DND-41 (cell line): ENCODE data around the gene TUBAL3.
"Not testable (repeated sequence)": the region's sequence is repeated elsewhere in the genome, so short reads cannot be mapped to it uniquely, and the experiment has no call there.

Experiments used
- ATAC-seq: fragments of 200-7000 bp; cut with Tn5 transposase; 3 replicates; pipeline ENCODE4 v1.9.1; 2021; ENCODE audit warnings: low read depth; ENCODE audit not compliant: insufficient read depth
- DNase-seq: peaks from one replicate; pipeline ENCODE4 v3.0.0-alpha.2; 2020
- H2AFZ ChIP-seq: 2 replicates; pipeline ENCODE4 v1.6.0; 2012; ENCODE audit warnings: low read depth, low read length
- H3K27ac ChIP-seq: 2 replicates; pipeline ENCODE4 v1.5.1; 2012; ENCODE audit warnings: low read length, inconsistent platforms
- H3K27me3 ChIP-seq: fragments of 200-600 bp; sonication (generic); 2 replicates; pipeline ENCODE4 v1.6.0; 2012; ENCODE audit warnings: low read length, mild to moderate bottlenecking, inconsistent platforms; ENCODE audit not compliant: insufficient read depth, poor library complexity
- H3K36me3 ChIP-seq: 2 replicates; pipeline ENCODE4 v1.5.1; 2012; ENCODE audit warnings: low read length, inconsistent platforms; ENCODE audit not compliant: insufficient read depth
- H3K4me1 ChIP-seq: 2 replicates; pipeline ENCODE4 v1.5.1; 2012; ENCODE audit warnings: mild to moderate bottlenecking, low read length; ENCODE audit not compliant: insufficient read depth
- H3K4me2 ChIP-seq: 2 replicates; pipeline ENCODE4 v1.6.0; 2012; ENCODE audit warnings: mild to moderate bottlenecking, moderate library complexity, low read length, inconsistent platforms; ENCODE audit not compliant: insufficient read depth
- H3K4me3 ChIP-seq, 2 experiments: fragments of 200-600 bp in 1 of 2; shearing (Covaris generic) in 1 of 2; 2 replicates each; pipeline ENCODE4 v1.5.1; 2012 to 2016; ENCODE audit warnings: inconsistent platforms in 2 of 2, low read length in 2 of 2, mild to moderate bottlenecking in 2 of 2, low read depth in 1 of 2, moderate library complexity in 1 of 2
- H3K79me2 ChIP-seq: 2 replicates; pipeline ENCODE4 v1.6.0; 2012; ENCODE audit warnings: low read length, inconsistent platforms; ENCODE audit not compliant: insufficient read depth
- H3K9ac ChIP-seq: 2 replicates; pipeline ENCODE4 v1.6.0; 2012; ENCODE audit warnings: low read depth, mild to moderate bottlenecking, inconsistent platforms, low read length, moderate library complexity
- H3K9me3 ChIP-seq: 2 replicates; pipeline ENCODE4 v1.5.1; 2012; ENCODE audit warnings: low read length, moderate library complexity, mild to moderate bottlenecking, inconsistent platforms; ENCODE audit not compliant: insufficient read depth, severe bottlenecking
- H4K20me1 ChIP-seq: 2 replicates; pipeline ENCODE4 v1.6.0; 2012; ENCODE audit warnings: low read length; ENCODE audit not compliant: insufficient read depth
- CTCF ChIP-seq: IDR thresholded peaks from 2 replicates; pipeline ENCODE4 v1.5.1; 2012; ENCODE audit warnings: borderline replicate concordance, low read length, moderate library complexity, mild to moderate bottlenecking; ENCODE audit not compliant: poor library complexity, severe bottlenecking; ENCODE audit errors: extremely low read depth
- EZH2 ChIP-seq: IDR thresholded peaks from 3 replicates; pipeline ENCODE4 v1.6.1; 2012; ENCODE audit warnings: borderline replicate concordance, low read depth, mild to moderate bottlenecking, moderate library complexity, low read length, inconsistent platforms; ENCODE audit not compliant: severe bottlenecking

TUBAL3 gene

DNA sequence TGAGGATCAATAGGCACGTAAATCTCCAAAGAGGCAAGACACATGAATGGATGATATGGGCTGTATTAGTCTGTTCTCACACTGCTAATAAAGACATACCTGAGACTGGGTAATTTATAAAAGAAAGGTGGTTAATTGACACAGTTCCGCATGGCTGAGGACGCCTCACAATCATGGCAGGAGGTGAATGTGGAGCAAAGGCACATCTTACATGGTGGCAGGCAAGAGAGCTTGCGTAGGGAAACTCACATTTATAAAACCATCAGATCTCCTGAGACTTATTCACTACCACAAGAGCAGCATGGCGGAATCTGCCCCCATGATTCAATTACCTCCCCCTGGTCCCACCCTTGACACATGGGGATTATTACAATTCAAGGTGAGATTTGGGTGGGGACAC lies 25.4 kb downstream of the TUBAL3 start:
- not testable (repeated sequence) for H3K36me3 ChIP-seq, H3K27me3 ChIP-seq, DNase-seq, H3K4me1 ChIP-seq, H4K20me1 ChIP-seq, H3K4me2 ChIP-seq, H3K27ac ChIP-seq, H3K79me2 ChIP-seq, H3K9ac ChIP-seq, H3K9me3 ChIP-seq, H3K4me3 ChIP-seq, H2AFZ ChIP-seq, ATAC-seq

- H4K20me1 ChIP-seq = no peaks in the 10 kb centered on the region
- H3K27ac ChIP-seq = no peak overlapping the region
- H3K4me3 ChIP-seq = no peak overlapping the region
- H3K79me2 ChIP-seq = no peaks in the 10 kb centered on the region
- H3K9ac ChIP-seq = no peak overlapping the region
- no peak overlapping the region for H3K4me2 ChIP-seq
- H3K4me1 ChIP-seq = no peaks in the 10 kb centered on the region
- H3K9me3 ChIP-seq = no peaks in the 10 kb centered on the region
- no peak overlapping the region for H2AFZ ChIP-seq
- no peaks in the 10 kb centered on the region for H3K27me3 ChIP-seq
- TF ChIP-seq EZH2 (no peak), CTCF (no peak)
- H3K36me3 ChIP-seq = no peaks in the 10 kb centered on the region
- no peak for DNase-seq
- no peak for ATAC-seq
Observed at GRCh38 chr10:5376450-5376849, 28.2 kb downstream of the TUBAL3 start.

DNA sequence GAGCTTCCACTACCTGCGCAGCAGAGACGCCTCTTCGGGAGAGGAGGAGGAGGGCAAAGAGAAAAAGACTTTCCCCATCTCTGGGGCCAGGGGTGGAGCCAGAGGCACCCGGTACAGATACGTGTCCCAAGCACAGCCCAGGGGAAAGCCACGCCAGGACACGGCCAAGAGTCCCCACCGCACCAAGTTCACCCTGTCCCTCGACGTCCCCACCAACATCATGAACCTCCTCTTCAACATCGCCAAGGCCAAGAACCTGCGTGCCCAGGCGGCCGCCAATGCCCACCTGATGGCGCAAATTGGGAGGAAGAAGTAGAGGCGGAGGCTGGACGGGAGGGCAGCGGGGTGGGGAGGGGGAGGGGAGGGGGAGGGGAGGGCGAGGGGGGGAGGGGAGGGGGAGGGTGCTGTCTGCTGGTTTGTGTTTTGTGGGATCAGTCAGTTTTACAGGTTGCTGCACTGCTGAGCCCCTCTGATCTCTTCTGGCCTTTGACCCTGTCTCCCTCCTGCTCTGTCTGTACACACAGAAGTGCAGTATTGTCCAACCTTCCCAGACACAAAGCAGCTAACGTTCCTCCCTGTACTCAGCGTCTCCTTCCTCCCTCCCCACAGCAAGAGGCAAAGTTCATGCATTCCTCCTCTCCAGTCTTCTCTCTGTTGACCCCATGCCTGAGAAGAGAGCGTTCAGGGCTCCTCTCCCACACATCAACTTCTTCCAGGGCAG lies 30.6 kb downstream of the TUBAL3 start:
- H4K20me1 ChIP-seq = no peaks in the 10 kb centered on the region
- H3K4me3 ChIP-seq = no peak overlapping the region
- no peaks in the 10 kb centered on the region for H3K4me1 ChIP-seq
- no peak for TF ChIP-seq EZH2
- no peak for TF ChIP-seq CTCF
- H3K79me2 ChIP-seq = no peaks in the 10 kb centered on the region
- no peak for DNase-seq
- no peak for ATAC-seq
- peaks cover 11% of the 10 kb centered on the region for H3K9me3 ChIP-seq
- H3K4me2 ChIP-seq = no peak overlapping the region
- no peak overlapping the region for H3K27ac ChIP-seq
- no peaks in the 10 kb centered on the region for H3K27me3 ChIP-seq
- H3K9ac ChIP-seq = no peak overlapping the region
- no peaks in the 10 kb centered on the region for H3K36me3 ChIP-seq
- H2AFZ ChIP-seq = no peak overlapping the region

DNA sequence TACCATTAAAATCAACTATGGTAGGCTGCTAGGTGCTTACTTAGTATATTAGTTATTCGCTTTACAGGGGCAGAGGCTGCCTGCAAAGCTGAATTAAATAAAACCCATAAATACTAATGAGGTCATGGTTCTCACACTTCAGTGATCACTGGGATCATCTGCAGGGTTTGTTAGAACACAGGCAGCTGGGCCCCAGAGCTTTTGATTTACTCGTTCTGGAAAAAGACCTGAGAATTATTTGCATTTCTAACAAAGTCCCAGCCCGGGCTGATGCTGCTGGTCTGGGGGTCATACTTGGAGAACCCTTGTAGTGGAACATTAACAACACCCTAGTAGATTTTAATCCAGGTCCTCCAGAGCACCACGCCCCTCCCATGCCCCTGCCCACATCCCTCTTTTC lies 31.3 kb downstream of the TUBAL3 start:
- Histone ChIP-seq H3K4me1 (no peaks in the 10 kb centered on the region), H4K20me1 (no peaks in the 10 kb centered on the region), H3K79me2 (no peaks in the 10 kb centered on the region), H3K27me3 (no peaks in the 10 kb centered on the region), H3K4me3 (no peak overlapping the region), H3K4me2 (no peak overlapping the region), H2AFZ (no peak overlapping the region), H3K36me3 (no peaks in the 10 kb centered on the region), H3K9ac (no peak overlapping the region), H3K27ac (no peak overlapping the region), H3K9me3 (peaks cover 11% of the 10 kb centered on the region)
- ATAC-seq (no peak), DNase-seq (no peak)
- TF ChIP-seq EZH2 = no peak
- TF ChIP-seq CTCF = no peak
